HepG2 (cell line): ENCODE data around the gene METTL4. TPM values are rescaled to one million over a fixed set of nuclear protein-coding genes. Genes with fewer than 3 reads are reported as not detected.

ENCODE experiments used
- ATM ChIP-seq: fragments of 450-650 bp; IDR thresholded peaks from 2 replicates; pipeline ENCODE4 v1.7.1; 2017; ENCODE audit warnings: mild to moderate bottlenecking, borderline replicate concordance
- BATF2 ChIP-seq: sonication (generic); formaldehyde crosslinking; IDR thresholded peaks from 2 replicates; pipeline ENCODE4 v1.8.0; 2022; ENCODE audit warnings: mild to moderate bottlenecking, missing genetic modification reagents, moderate library complexity
- CBX2 ChIP-seq, 2 experiments: fragments of 200-600 bp in 1 of 2; sonication (generic); formaldehyde crosslinking in 1 of 2; IDR thresholded peaks; 2 replicates each; pipeline versions ENCODE4 v1.7.0 to v1.8.1; 2018 to 2022; ENCODE audit warnings: low read depth in 2 of 2, low read length in 1 of 2, mild to moderate bottlenecking in 1 of 2, missing genetic modification reagents in 1 of 2
- CEBPB ChIP-seq: IDR thresholded peaks from 2 replicates; pipeline ENCODE4 v1.6.1; 2011; ENCODE audit warnings: low read depth, low read length, improper control_type of control experiment, borderline replicate concordance
- CEBPG ChIP-seq: IDR thresholded peaks from 2 replicates; pipeline ENCODE4 v1.6.1; 2016
- FIP1L1 ChIP-seq: fragments of 200-400 bp; formaldehyde crosslinking; IDR thresholded peaks from 2 replicates; pipeline ENCODE4 v1.6.1; 2018; ENCODE audit warnings: low read depth, mild to moderate bottlenecking, low read length, moderate library complexity, borderline replicate concordance; ENCODE audit not compliant: insufficient read depth
- FOXO1 ChIP-seq: sonication (generic); formaldehyde crosslinking; IDR thresholded peaks from 2 replicates; pipeline ENCODE4 v1.4.0; 2020; ENCODE audit warnings: missing genetic modification reagents
- FOXP4 ChIP-seq: sonication (generic); formaldehyde crosslinking; IDR thresholded peaks from 2 replicates; pipeline ENCODE4 v1.4.0; 2020; ENCODE audit warnings: missing genetic modification reagents
- HINFP ChIP-seq: sonication (generic); formaldehyde crosslinking; IDR thresholded peaks from 2 replicates; pipeline ENCODE4 v1.4.0; 2020; ENCODE audit warnings: low read depth, mild to moderate bottlenecking, missing genetic modification reagents
- HOXD1 ChIP-seq: sonication (generic); formaldehyde crosslinking; IDR thresholded peaks from 2 replicates; pipeline ENCODE4 v1.5.0; 2020; ENCODE audit warnings: missing genetic modification reagents
- MAFK ChIP-seq, 2 experiments: IDR thresholded peaks in 1 of 2; conservative IDR thresholded peaks in 1 of 2; 2 replicates each; pipeline ENCODE4 v1.6.1; 2011; ENCODE audit warnings: improper control_type of control experiment in 2 of 2, low read length in 2 of 2
- MTF1 ChIP-seq: sonication (generic); formaldehyde crosslinking; IDR thresholded peaks from 2 replicates; pipeline ENCODE4 v1.5.0; 2020; ENCODE audit warnings: missing genetic modification reagents
- NKX3-1 ChIP-seq: sonication (generic); formaldehyde crosslinking; IDR thresholded peaks from 2 replicates; pipeline ENCODE4 v1.5.0; 2020; ENCODE audit warnings: missing genetic modification reagents
- PHF5A ChIP-seq: IDR thresholded peaks from one replicate; pipeline ENCODE4 v1.6.1; 2018; ENCODE audit warnings: low read depth, missing genetic modification reagents; ENCODE audit not compliant: unreplicated experiment
- TCF7 ChIP-seq: sonication (generic); IDR thresholded peaks from 2 replicates; pipeline ENCODE4 v1.6.1; 2016; ENCODE audit warnings: antibody characterized with exemption, low read depth
- ZBTB20 ChIP-seq: sonication (generic); formaldehyde crosslinking; IDR thresholded peaks from 2 replicates; pipeline ENCODE4 v1.8.1; 2023; ENCODE audit warnings: missing genetic modification reagents, low read depth, mild to moderate bottlenecking, borderline replicate concordance
- ZBTB26 ChIP-seq: IDR thresholded peaks from 2 replicates; pipeline ENCODE4 v1.6.1; 2016; ENCODE audit warnings: missing compliant biosample characterization, missing genetic modification reagents, borderline replicate concordance
- ZNF280B ChIP-seq: sonication (generic); formaldehyde crosslinking; IDR thresholded peaks from 2 replicates; pipeline ENCODE4 v1.5.0; 2020; ENCODE audit warnings: missing genetic modification reagents, mild to moderate bottlenecking, borderline replicate concordance
- ZNF335 ChIP-seq: sonication (generic); formaldehyde crosslinking; IDR thresholded peaks from 2 replicates; pipeline ENCODE4 v1.4.0; 2020; ENCODE audit warnings: missing genetic modification reagents
- ZNF431 ChIP-seq: sonication (generic); formaldehyde crosslinking; IDR thresholded peaks from 2 replicates; pipeline ENCODE4 v1.9.0; 2022; ENCODE audit warnings: missing genetic modification reagents, low read depth, mild to moderate bottlenecking, borderline replicate concordance
- ZZZ3 ChIP-seq: sonication (generic); formaldehyde crosslinking; IDR thresholded peaks from 2 replicates; pipeline ENCODE4 v1.4.0; 2020; ENCODE audit warnings: missing genetic modification reagents, mild to moderate bottlenecking, borderline replicate concordance
- polyA plus RNA-seq, 8 experiments: library from polyadenylated mRNA; depleted of rRNA in 3 of 8; stranded (reverse) in 7 of 8; unstranded in 1 of 8; fragments of >200 nt; fragmentation: Illumina TruSeq in 4 of 8; extraction: Trizol in 4 of 8; gene quantifications; 2 replicates each; pipeline versions ENCODE4 v1.2.1 to v1.2.3, GENCODE V29; 2011 to 2016; ENCODE audit warnings: low read depth in 4 of 8, missing spikeins in 1 of 8, mixed read lengths in 1 of 8; ENCODE audit not compliant: insufficient read depth in 1 of 8
- total RNA-seq, 5 experiments: library from RNA; depleted of rRNA; stranded (reverse); fragments of >200 nt; fragmentation: Illumina TruSeq; extraction: Trizol; gene quantifications; 2 replicates each; pipeline ENCODE4 v1.2.3, GENCODE V29; 2016; ENCODE audit warnings: low read depth in 1 of 5

The METTL4 gene
- total and polyA plus RNA-seq, 2 of the 13 experiments (the other 11 are each of a cell fraction or from before 2014, with no cell fraction given), result 6.8 to 8.1 TPM

- TF ChIP-seq MTF1 (CRISPR knock-in tag), result 0 out of 2 replicates have a peak, but pooled peaks have one; percentile 17
- peak; percentile 67; the same call in 1 of the 2 replicates for TF ChIP-seq HOXD1
- no peak for TF ChIP-seq CBX2 (IDR thresholded peaks at IDR 0.05; ENCODE audit: low read depth, low read length)
- peak; percentile 80; the same call in 1 of the 2 replicates for TF ChIP-seq CBX2 (CRISPR knock-in tag; IDR thresholded peaks at IDR 0.05; ENCODE audit: low read depth)
- TF ChIP-seq TCF7, result 0 out of 2 replicates have a peak, but pooled peaks have one; percentile 10
- TF ChIP-seq FOXP4 (CRISPR knock-in tag), result peak; percentile 34
- no peak for TF ChIP-seq ZZZ3
- no peak; the same call in 1 of the 2 replicates for TF ChIP-seq ZBTB20 (CRISPR knock-in tag)
- TF ChIP-seq NKX3-1 (CRISPR knock-in tag), result peak; percentile 59; the same call in 1 of the 2 replicates
- no peak for TF ChIP-seq ZBTB26 (CRISPR knock-in tag)
- no peak for TF ChIP-seq MAFK (conservative IDR thresholded peaks at IDR 0.05 in 1 of 2, IDR thresholded peaks at IDR 0.05 in 1 of 2; ENCODE audit: low read length in 2 of 2)
- 0 out of 2 replicates have a peak, but pooled peaks have one; percentile 63 for TF ChIP-seq ZNF335 (CRISPR knock-in tag)
- TF ChIP-seq ZNF431, result peak; percentile 83; the same call in 1 of the 2 replicates
- peak; percentile 34 for TF ChIP-seq CEBPG (CRISPR knock-in tag)
- TF ChIP-seq FOXO1 (CRISPR knock-in tag), result no peak; the same call in 1 of the 2 replicates
- peak; percentile 96 for TF ChIP-seq BATF2 (CRISPR knock-in tag)
- no peak for TF ChIP-seq FIP1L1
- TF ChIP-seq CEBPB, result no peak
- TF ChIP-seq PHF5A, result no peak
- no peak for TF ChIP-seq HINFP (CRISPR knock-in tag)
- peak; percentile 38; the same call in 1 of the 2 replicates for TF ChIP-seq ZNF280B (CRISPR knock-in tag)
- no peak for TF ChIP-seq ATM
Measured at GRCh38 chr18:2571200-2572170, at the start of gene METTL4, which contains the start of gene NDC80 (continued).
